IPS DF 6.9 (cell line): ENCODE results near the gene MSH2.
"Not testable (repeated sequence)": the region's sequence is repeated elsewhere in the genome, so short reads cannot be mapped to it uniquely, and the experiment has no call there.

ENCODE experiments used
- DNase-seq: peaks from one replicate; pipeline ENCODE4 v3.0.0-alpha.2; 2013; ENCODE audit warnings: low read depth, low spot score
- H3K27ac ChIP-seq: one replicate; pipeline ENCODE4 v1.5.1; 2013; ENCODE audit warnings: low read length, control low read depth
- H3K27me3 ChIP-seq: 2 replicates; pipeline ENCODE4 v1.6.1; 2013; ENCODE audit warnings: mild to moderate bottlenecking, low read length; ENCODE audit not compliant: control insufficient read depth, insufficient read depth
- H3K36me3 ChIP-seq: 2 replicates; pipeline ENCODE4 v1.6.1; 2013; ENCODE audit warnings: low read length; ENCODE audit not compliant: control insufficient read depth, insufficient read depth
- H3K4me1 ChIP-seq: 2 replicates; pipeline ENCODE4 v1.6.1; 2013; ENCODE audit warnings: low read length; ENCODE audit not compliant: control insufficient read depth, insufficient read depth
- H3K4me3 ChIP-seq: 2 replicates; pipeline ENCODE4 v1.5.1; 2013; ENCODE audit warnings: mild to moderate bottlenecking, low read length
- H3K9me3 ChIP-seq: 2 replicates; pipeline ENCODE4 v1.6.1; 2013; ENCODE audit warnings: low read length, inconsistent platforms; ENCODE audit not compliant: control insufficient read depth, insufficient read depth
- WGBS: extraction: QIAGEN DNeasy Blood & Tissue Kit; methylation state at CpG from one replicate; pipeline ENCODE4 v1.1.7; 2013; ENCODE audit warnings: mixed read lengths, missing lambda C conversion rate; ENCODE audit not compliant: insufficient read length, insufficient coverage; 5-methylcytosine and 5-hydroxymethylcytosine counted together

Gene MSH2

GRCh38 chr2:47402805-47403608, at the start of gene MSH2:
TSS of gene MSH2 (plus strand) at chr2:47403156. CDS start at chr2:47403192, 36 bp downstream.
- Histone ChIP-seq H3K9me3 (no peaks in the 10 kb centered on the region), H3K27ac (peak within 1 kb of the TSS; percentile 33), H3K4me3 (peak within 1 kb of the TSS; percentile 78), H3K27me3 (no peaks in the 10 kb centered on the region), H3K36me3 (no peaks in the 10 kb centered on the region), H3K4me1 (0 out of 2 replicates have a peak, but pooled peaks cover 2% of the 10 kb centered on the region)
- DNase-seq: peak; percentile 97
- no CpG with 5 or more reads among the region's 73 CpGs for WGBS

GRCh38 chr2:47354013-47354847, 48.7 kb upstream of the MSH2 start:
- H3K4me3 ChIP-seq: no peak overlapping the region
- no peak overlapping the region for H3K27ac ChIP-seq
- no peaks in the 10 kb centered on the region for H3K36me3 ChIP-seq
- no peaks in the 10 kb centered on the region for H3K9me3 ChIP-seq
- H3K4me1 ChIP-seq: no peaks in the 10 kb centered on the region
- DNase-seq: no peak
- H3K27me3 ChIP-seq: no peaks in the 10 kb centered on the region
- no CpG with 5 or more reads among the region's 11 CpGs for WGBS

GRCh38 chr2:47354848-47355204, 48.1 kb upstream of the MSH2 start:
- H3K27me3 ChIP-seq: no peaks in the 10 kb centered on the region
- no peaks in the 10 kb centered on the region for H3K9me3 ChIP-seq
- H3K4me3 ChIP-seq: no peak overlapping the region
- no peak for DNase-seq
- no peak overlapping the region for H3K27ac ChIP-seq
- no peaks in the 10 kb centered on the region for H3K4me1 ChIP-seq
- no CpG with 5 or more reads among the region's 5 CpGs for WGBS
- H3K36me3 ChIP-seq: no peaks in the 10 kb centered on the region

GRCh38 chr2:47357483-47357882, 45.5 kb upstream of the MSH2 start:
- Histone ChIP-seq H3K27me3 (no peaks in the 10 kb centered on the region), H3K27ac (no peak overlapping the region), H3K4me1 (no peaks in the 10 kb centered on the region), H3K4me3 (no peak overlapping the region), H3K36me3 (no peaks in the 10 kb centered on the region), H3K9me3 (no peaks in the 10 kb centered on the region)
- whole genome bisulfite sequencing: no CpG with 5 or more reads among the region's 4 CpGs
- DNase-seq: no peak

GRCh38 chr2:47359375-47359868, 43.5 kb upstream of the MSH2 start:
- Histone ChIP-seq H3K36me3 (no peaks in the 10 kb centered on the region), H3K27ac (no peak overlapping the region), H3K9me3 (no peaks in the 10 kb centered on the region), H3K4me1 (no peaks in the 10 kb centered on the region), H3K4me3 (no peak overlapping the region), H3K27me3 (no peaks in the 10 kb centered on the region)
- no peak for DNase-seq
- WGBS: no CpG with 5 or more reads among the region's 10 CpGs

- no peak overlapping the region for H3K4me3 ChIP-seq
- no peaks in the 10 kb centered on the region for H3K4me1 ChIP-seq
- H3K9me3 ChIP-seq: no peaks in the 10 kb centered on the region
- no peaks in the 10 kb centered on the region for H3K36me3 ChIP-seq
- no peak for DNase-seq
- no peaks in the 10 kb centered on the region for H3K27me3 ChIP-seq
- WGBS: no CpG with 5 or more reads among the region's 3 CpGs
- H3K27ac ChIP-seq: no peak overlapping the region
Observed at GRCh38 chr2:47360283-47360682, 42.7 kb upstream of the MSH2 start.

- H3K4me1 ChIP-seq: no peaks in the 10 kb centered on the region
- WGBS: no CpG with 5 or more reads among the region's 3 CpGs
- no peaks in the 10 kb centered on the region for H3K36me3 ChIP-seq
- no peak overlapping the region for H3K27ac ChIP-seq
- no peaks in the 10 kb centered on the region for H3K27me3 ChIP-seq
- no peak overlapping the region for H3K4me3 ChIP-seq
- no peaks in the 10 kb centered on the region for H3K9me3 ChIP-seq
- DNase-seq: no peak
Observed at GRCh38 chr2:47360927-47361326, 42.0 kb upstream of the MSH2 start.

GRCh38 chr2:47361505-47362229, 41.3 kb upstream of the MSH2 start:
- not testable (repeated sequence) for H3K36me3 ChIP-seq, H3K4me3 ChIP-seq, DNase-seq, H3K9me3 ChIP-seq, H3K27ac ChIP-seq, H3K27me3 ChIP-seq, H3K4me1 ChIP-seq
- WGBS: 100% methylated on average over 2 of the region's 10 CpGs

GRCh38 chr2:47373747-47374146, 29.2 kb upstream of the MSH2 start:
- Histone ChIP-seq H3K4me3 (no peak overlapping the region), H3K36me3 (peaks cover 5% of the 10 kb centered on the region), H3K27me3 (no peaks in the 10 kb centered on the region; the same call in 1 of the 2 replicates), H3K4me1 (peaks cover 2% of the 10 kb centered on the region; the same call in 1 of the 2 replicates), H3K27ac (no peak overlapping the region), H3K9me3 (no peaks in the 10 kb centered on the region)
- WGBS: no CpG with 5 or more reads among the region's 5 CpGs
- DNase-seq: no peak

GRCh38 chr2:47375307-47375706, 27.6 kb upstream of the MSH2 start:
- H3K27me3 ChIP-seq: no peaks in the 10 kb centered on the region; the same call in 1 of the 2 replicates
- no peak overlapping the region for H3K4me3 ChIP-seq
- no CpG with 5 or more reads among the region's 1 CpG for WGBS
- peaks cover 10% of the 10 kb centered on the region for H3K36me3 ChIP-seq
- no peak overlapping the region for H3K27ac ChIP-seq
- no peak for DNase-seq
- no peaks in the 10 kb centered on the region for H3K4me1 ChIP-seq
- no peaks in the 10 kb centered on the region for H3K9me3 ChIP-seq
